ENCODE measurements around the gene CNTN6. TPM values are rescaled to one million over a fixed set of nuclear protein-coding genes. Genes with fewer than 3 reads are reported as not detected.

The CNTN6 gene
- total and polyA plus RNA-seq, 9 donors: 0.04 to 0.43 (median 0.23) TPM; not detected in 6

DNA sequence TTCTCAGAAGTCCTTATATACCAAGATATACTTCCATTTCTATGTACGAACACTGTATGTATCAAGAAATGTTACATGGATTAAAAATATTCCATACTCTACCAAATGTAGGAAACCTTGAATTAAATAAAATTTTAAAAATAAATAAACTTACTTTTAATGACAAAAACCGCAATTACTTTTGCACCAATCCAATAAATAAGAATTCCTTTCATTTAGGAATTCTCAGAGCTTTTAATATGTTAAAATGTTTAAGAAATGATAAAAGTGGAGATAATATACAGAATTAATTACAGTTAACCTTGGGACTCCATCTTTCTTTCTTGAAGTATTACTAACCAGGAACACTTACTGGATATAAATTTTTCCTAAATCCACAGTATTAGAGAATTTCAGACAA, 272.7 kb downstream of the CNTN6 start:
- Histone ChIP-seq H3K36me3 (no peaks in the 10 kb centered on the region), H3K27me3 (no peaks in the 10 kb centered on the region), H3K4me1 (ENCODE audit: insufficient read depth) (no peaks in the 10 kb centered on the region), H3K27ac (no peak overlapping the region), H3K4me3 (no peak overlapping the region), H3K9me3 (no peaks in the 10 kb centered on the region)
- WGBS, 3 donors: 87 to 89% (median 87%) methylated on average over 2 of the region's 2 CpGs
- intact Hi-C loops (cut with DNase I): no loop called here
- DNase-seq: no peak
- TF ChIP-seq, protein P1, sequence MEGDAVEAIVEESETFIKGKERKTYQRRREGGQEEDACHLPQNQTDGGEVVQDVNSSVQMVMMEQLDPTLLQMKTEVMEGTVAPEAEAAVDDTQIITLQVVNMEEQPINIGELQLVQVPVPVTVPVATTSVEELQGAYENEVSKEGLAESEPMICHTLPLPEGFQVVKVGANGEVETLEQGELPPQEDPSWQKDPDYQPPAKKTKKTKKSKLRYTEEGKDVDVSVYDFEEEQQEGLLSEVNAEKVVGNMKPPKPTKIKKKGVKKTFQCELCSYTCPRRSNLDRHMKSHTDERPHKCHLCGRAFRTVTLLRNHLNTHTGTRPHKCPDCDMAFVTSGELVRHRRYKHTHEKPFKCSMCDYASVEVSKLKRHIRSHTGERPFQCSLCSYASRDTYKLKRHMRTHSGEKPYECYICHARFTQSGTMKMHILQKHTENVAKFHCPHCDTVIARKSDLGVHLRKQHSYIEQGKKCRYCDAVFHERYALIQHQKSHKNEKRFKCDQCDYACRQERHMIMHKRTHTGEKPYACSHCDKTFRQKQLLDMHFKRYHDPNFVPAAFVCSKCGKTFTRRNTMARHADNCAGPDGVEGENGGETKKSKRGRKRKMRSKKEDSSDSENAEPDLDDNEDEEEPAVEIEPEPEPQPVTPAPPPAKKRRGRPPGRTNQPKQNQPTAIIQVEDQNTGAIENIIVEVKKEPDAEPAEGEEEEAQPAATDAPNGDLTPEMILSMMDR (IDR thresholded peaks at IDR 0.05): no peak
- no peak for TF ChIP-seq EP300 (IDR thresholded peaks at IDR 0.05)
- no peak for TF ChIP-seq POLR2A (IDR thresholded peaks at IDR 0.05)

DNA sequence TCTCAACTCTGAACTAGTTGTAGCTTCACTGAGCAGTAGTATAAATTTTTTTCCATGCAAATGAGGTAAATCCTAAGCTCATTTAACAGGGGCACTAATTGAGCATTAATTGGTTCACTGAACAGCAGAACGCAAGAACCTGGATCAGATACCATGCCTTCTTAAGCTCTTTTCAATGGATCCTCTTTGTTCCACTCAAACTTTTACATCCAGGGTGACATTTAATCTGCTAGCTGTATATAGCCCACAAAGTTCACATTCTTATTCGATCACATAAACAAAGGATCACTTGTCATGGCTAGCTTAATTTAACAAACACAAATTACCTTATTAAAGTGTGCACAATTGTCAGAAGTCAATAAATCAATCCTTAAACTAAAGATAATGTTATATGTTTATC, 281.6 kb downstream of the CNTN6 start:
- no peak overlapping the region for H3K27ac ChIP-seq

DNA sequence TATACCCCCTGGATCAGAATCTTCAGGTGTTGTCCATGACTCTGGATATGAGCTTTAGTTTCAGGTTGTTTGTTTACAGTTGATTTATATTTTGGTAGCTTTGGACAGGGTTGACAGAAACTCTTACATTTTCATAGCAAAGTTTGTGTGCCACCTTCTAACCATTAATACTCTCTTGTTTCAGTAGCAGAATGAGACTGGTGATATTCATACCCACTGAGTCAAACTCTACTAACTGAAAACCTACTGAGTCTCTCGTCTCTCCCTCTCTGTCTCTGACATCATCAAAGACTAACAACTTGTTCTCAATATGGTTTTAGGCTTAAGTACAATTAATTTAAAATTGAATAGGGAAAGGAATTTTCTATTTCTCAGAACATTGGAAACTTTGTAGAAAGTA, 282.3 kb downstream of the CNTN6 start:
- intact Hi-C loops (cut with DNase I): no loop called here
- 66 to 75% (median 71%) methylated on average over 1 of the region's 1 CpG for WGBS, 3 donors
- DNase-seq: no peak
- Histone ChIP-seq H3K9me3 (no peaks in the 10 kb centered on the region), H3K4me1 (ENCODE audit: insufficient read depth) (no peaks in the 10 kb centered on the region), H3K27ac (no peak overlapping the region), H3K36me3 (no peaks in the 10 kb centered on the region), H3K4me3 (no peak overlapping the region), H3K27me3 (no peaks in the 10 kb centered on the region)
- TF ChIP-seq, protein P1 (IDR thresholded peaks at IDR 0.05): no peak
- no peak for TF ChIP-seq EP300 (IDR thresholded peaks at IDR 0.05)
- no peak for TF ChIP-seq POLR2A (IDR thresholded peaks at IDR 0.05)

More for the DNA sequence above, 281.6 kb downstream of the CNTN6 start:
- intact Hi-C loops (cut with DNase I): no loop called here
- TF ChIP-seq EP300 (IDR thresholded peaks at IDR 0.05) (no peak), POLR2A (IDR thresholded peaks at IDR 0.05) (no peak)
- TF ChIP-seq, protein P1 (IDR thresholded peaks at IDR 0.05): no peak
- no peak for DNase-seq
- Histone ChIP-seq H3K4me3 (no peak overlapping the region), H3K36me3 (no peaks in the 10 kb centered on the region), H3K27me3 (no peaks in the 10 kb centered on the region), H3K4me1 (ENCODE audit: insufficient read depth) (no peaks in the 10 kb centered on the region), H3K9me3 (no peaks in the 10 kb centered on the region)
- 49 to 59% (median 58%) methylated on average over 2 of the region's 2 CpGs for WGBS, 3 donors

DNA sequence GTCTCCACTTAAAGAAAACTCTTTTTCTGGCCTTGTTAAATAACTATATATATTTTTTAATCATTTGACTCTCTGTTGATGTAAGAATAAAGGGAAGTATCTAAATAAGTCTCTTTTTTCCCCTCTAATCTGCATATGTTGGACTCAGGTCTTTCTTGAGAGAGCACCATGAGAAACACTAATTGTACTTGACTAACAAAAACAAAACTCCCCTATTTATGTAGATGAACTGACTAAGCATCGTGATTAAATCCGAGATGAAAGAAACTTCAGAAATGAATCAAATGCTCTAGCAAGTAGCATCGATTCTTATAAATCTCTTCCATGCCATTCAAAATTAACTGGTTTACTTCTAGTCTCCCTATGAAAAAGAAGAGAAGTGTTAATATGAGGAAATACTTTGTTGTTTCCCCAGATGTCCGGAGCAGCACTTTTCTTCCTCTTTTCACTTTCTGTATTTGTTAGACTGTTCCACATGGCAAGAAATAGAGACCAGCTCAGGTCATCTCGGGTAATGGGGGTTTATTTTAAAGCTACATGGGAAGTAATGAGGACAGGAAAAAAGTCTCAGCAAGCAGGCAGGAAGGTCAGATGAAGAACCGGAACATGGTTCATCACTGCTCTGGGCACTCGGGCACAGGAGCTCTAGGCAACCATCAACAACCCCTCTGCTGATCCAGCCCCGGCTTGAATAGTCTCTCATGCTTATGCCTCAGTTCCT, 288.3 kb downstream of the CNTN6 start:
- intact Hi-C loops (cut with DNase I): no loop called here
- no peak for DNase-seq
- H3K36me3 ChIP-seq: no peaks in the 10 kb centered on the region
- H3K4me3 ChIP-seq: no peak overlapping the region
- 59 to 81% (median 69%) methylated on average over 8 of the region's 8 CpGs for WGBS, 3 donors
- no peaks in the 10 kb centered on the region for H3K4me1 ChIP-seq (ENCODE audit: insufficient read depth)
- no peaks in the 10 kb centered on the region for H3K27me3 ChIP-seq
- no peaks in the 10 kb centered on the region for H3K9me3 ChIP-seq
- no peak overlapping the region for H3K27ac ChIP-seq
- TF ChIP-seq, protein P1 (IDR thresholded peaks at IDR 0.05): no peak
- TF ChIP-seq POLR2A (IDR thresholded peaks at IDR 0.05) (no peak), EP300 (IDR thresholded peaks at IDR 0.05) (no peak)

All from ovary (tissue), 9 donors.